ENCODE measurements around the gene ATP5F1E. TPM values are rescaled to one million over a fixed set of nuclear protein-coding genes. Genes with fewer than 3 reads are reported as not detected.

The ATP5F1E gene
- total RNA-seq, 1 experiment from 2014 or later = 41.1 TPM

DNA sequence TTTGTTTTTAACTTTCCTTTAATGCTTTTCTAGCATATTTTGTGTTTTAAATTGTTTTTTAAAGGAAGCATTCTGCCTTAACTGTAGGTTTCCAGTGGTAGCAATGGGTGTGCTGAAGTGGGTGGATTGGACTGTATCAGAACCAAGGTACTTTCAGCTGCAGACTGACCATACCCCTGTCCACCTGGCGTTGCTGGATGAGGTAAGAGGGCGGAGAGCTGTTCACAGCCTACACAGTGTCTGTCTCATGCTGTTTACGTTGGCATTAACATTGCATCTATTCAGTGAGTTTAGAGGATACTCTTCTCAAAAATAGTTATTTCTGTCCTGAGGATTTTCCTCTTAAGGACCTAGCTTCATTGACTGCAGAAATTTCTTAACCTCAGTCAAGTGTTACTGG is 39.2 kb downstream of the ATP5F1E start (continued):
- TF ChIP-seq, protein P1, sequence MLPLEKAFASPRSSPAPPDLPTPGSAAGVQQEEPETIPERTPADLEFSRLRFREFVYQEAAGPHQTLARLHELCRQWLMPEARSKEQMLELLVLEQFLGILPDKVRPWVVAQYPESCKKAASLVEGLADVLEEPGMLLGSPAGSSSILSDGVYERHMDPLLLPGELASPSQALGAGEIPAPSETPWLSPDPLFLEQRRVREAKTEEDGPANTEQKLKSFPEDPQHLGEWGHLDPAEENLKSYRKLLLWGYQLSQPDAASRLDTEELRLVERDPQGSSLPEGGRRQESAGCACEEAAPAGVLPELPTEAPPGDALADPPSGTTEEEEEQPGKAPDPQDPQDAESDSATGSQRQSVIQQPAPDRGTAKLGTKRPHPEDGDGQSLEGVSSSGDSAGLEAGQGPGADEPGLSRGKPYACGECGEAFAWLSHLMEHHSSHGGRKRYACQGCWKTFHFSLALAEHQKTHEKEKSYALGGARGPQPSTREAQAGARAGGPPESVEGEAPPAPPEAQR (CRISPR knock-in tag; IDR thresholded peaks at IDR 0.05) = no peak
- TF ChIP-seq, protein P2, sequence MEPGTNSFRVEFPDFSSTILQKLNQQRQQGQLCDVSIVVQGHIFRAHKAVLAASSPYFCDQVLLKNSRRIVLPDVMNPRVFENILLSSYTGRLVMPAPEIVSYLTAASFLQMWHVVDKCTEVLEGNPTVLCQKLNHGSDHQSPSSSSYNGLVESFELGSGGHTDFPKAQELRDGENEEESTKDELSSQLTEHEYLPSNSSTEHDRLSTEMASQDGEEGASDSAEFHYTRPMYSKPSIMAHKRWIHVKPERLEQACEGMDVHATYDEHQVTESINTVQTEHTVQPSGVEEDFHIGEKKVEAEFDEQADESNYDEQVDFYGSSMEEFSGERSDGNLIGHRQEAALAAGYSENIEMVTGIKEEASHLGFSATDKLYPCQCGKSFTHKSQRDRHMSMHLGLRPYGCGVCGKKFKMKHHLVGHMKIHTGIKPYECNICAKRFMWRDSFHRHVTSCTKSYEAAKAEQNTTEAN (CRISPR knock-in tag; IDR thresholded peaks at IDR 0.05) = no peak
- TF ChIP-seq FOXP1 (CRISPR knock-in tag; IDR thresholded peaks at IDR 0.05; ENCODE audit: borderline replicate concordance) (no peak), ZBTB21 (CRISPR knock-in tag; IDR thresholded peaks at IDR 0.05; ENCODE audit: borderline replicate concordance) (no peak), SMAD4 (CRISPR knock-in tag; IDR thresholded peaks at IDR 0.05) (no peak), CBFB (CRISPR knock-in tag; IDR thresholded peaks at IDR 0.05; ENCODE audit: low read depth) (no peak), ZNF121 (CRISPR knock-in tag; IDR thresholded peaks at IDR 0.05) (no peak)
- TF ChIP-seq, protein P3, sequence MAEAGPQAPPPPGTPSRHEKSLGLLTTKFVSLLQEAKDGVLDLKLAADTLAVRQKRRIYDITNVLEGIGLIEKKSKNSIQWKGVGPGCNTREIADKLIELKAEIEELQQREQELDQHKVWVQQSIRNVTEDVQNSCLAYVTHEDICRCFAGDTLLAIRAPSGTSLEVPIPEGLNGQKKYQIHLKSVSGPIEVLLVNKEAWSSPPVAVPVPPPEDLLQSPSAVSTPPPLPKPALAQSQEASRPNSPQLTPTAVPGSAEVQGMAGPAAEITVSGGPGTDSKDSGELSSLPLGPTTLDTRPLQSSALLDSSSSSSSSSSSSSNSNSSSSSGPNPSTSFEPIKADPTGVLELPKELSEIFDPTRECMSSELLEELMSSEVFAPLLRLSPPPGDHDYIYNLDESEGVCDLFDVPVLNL (CRISPR knock-in tag; IDR thresholded peaks at IDR 0.05; ENCODE audit: borderline replicate concordance, low read depth) = no peak

DNA sequence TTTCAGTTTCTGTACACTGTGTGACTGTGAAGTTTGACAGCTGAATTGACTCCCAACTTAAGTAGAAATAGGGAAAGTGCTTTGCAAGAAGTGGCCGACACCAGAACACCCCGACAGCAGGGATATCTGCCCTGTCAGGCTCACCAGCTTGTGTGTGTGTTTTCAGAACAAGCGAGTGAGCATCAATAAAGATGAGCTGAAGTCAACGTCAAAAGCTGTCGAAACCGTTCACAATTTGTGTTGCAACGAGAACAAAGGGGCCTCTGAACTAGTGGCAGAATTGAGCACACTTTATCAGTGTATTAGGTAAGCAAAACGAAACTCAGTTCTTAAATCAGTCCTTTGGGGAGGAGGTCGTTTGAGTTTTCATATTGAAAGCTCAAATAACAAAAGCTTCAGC is 40.4 kb downstream of the ATP5F1E start:
- ChIA-PET CTCF (no interaction called here), POLR2A (no interaction called here)
- H3K4me3 Mint-ChIP-seq = no peak overlapping the region
- no peaks in the 10 kb centered on the region for H3K27me3 Mint-ChIP-seq (ENCODE audit: low read depth)
- H3K4me1 Mint-ChIP-seq = no peaks in the 10 kb centered on the region
- no peak overlapping the region for H3K27ac Mint-ChIP-seq
- H3K36me3 Mint-ChIP-seq = peaks cover 87% of the 10 kb centered on the region
- TF ChIP-seq, protein P4, sequence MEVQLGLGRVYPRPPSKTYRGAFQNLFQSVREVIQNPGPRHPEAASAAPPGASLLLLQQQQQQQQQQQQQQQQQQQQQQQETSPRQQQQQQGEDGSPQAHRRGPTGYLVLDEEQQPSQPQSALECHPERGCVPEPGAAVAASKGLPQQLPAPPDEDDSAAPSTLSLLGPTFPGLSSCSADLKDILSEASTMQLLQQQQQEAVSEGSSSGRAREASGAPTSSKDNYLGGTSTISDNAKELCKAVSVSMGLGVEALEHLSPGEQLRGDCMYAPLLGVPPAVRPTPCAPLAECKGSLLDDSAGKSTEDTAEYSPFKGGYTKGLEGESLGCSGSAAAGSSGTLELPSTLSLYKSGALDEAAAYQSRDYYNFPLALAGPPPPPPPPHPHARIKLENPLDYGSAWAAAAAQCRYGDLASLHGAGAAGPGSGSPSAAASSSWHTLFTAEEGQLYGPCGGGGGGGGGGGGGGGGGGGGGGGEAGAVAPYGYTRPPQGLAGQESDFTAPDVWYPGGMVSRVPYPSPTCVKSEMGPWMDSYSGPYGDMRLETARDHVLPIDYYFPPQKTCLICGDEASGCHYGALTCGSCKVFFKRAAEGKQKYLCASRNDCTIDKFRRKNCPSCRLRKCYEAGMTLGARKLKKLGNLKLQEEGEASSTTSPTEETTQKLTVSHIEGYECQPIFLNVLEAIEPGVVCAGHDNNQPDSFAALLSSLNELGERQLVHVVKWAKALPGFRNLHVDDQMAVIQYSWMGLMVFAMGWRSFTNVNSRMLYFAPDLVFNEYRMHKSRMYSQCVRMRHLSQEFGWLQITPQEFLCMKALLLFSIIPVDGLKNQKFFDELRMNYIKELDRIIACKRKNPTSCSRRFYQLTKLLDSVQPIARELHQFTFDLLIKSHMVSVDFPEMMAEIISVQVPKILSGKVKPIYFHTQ (CRISPR knock-in tag; IDR thresholded peaks at IDR 0.05) = no peak
- TF ChIP-seq CREB1 (CRISPR knock-in tag; IDR thresholded peaks at IDR 0.05) (no peak), NFE2L1 (CRISPR knock-in tag; IDR thresholded peaks at IDR 0.05) (no peak), SMAD4 (CRISPR knock-in tag; IDR thresholded peaks at IDR 0.05) (no peak), JAZF1 (CRISPR knock-in tag; IDR thresholded peaks at IDR 0.05) (no peak), IRF2 (CRISPR knock-in tag; IDR thresholded peaks at IDR 0.05; ENCODE audit: borderline replicate concordance, low read depth) (no peak), PRRX2 (CRISPR knock-in tag; IDR thresholded peaks at IDR 0.05) (no peak), ZNF232 (CRISPR knock-in tag; IDR thresholded peaks at IDR 0.05) (no peak)
- TF ChIP-seq, protein P5, sequence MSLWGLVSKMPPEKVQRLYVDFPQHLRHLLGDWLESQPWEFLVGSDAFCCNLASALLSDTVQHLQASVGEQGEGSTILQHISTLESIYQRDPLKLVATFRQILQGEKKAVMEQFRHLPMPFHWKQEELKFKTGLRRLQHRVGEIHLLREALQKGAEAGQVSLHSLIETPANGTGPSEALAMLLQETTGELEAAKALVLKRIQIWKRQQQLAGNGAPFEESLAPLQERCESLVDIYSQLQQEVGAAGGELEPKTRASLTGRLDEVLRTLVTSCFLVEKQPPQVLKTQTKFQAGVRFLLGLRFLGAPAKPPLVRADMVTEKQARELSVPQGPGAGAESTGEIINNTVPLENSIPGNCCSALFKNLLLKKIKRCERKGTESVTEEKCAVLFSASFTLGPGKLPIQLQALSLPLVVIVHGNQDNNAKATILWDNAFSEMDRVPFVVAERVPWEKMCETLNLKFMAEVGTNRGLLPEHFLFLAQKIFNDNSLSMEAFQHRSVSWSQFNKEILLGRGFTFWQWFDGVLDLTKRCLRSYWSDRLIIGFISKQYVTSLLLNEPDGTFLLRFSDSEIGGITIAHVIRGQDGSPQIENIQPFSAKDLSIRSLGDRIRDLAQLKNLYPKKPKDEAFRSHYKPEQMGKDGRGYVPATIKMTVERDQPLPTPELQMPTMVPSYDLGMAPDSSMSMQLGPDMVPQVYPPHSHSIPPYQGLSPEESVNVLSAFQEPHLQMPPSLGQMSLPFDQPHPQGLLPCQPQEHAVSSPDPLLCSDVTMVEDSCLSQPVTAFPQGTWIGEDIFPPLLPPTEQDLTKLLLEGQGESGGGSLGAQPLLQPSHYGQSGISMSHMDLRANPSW (CRISPR knock-in tag; conservative IDR thresholded peaks at IDR 0.05; ENCODE audit: low read depth) = no peak
- TF ChIP-seq, protein P6, sequence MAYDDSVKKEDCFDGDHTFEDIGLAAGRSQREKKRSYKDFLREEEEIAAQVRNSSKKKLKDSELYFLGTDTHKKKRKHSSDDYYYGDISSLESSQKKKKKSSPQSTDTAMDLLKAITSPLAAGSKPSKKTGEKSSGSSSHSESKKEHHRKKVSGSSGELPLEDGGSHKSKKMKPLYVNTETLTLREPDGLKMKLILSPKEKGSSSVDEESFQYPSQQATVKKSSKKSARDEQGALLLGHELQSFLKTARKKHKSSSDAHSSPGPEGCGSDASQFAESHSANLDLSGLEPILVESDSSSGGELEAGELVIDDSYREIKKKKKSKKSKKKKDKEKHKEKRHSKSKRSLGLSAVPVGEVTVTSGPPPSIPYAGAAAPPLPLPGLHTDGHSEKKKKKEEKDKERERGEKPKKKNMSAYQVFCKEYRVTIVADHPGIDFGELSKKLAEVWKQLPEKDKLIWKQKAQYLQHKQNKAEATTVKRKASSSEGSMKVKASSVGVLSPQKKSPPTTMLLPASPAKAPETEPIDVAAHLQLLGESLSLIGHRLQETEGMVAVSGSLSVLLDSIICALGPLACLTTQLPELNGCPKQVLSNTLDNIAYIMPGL (CRISPR knock-in tag; IDR thresholded peaks at IDR 0.05) = no peak
- TF ChIP-seq, protein P7, sequence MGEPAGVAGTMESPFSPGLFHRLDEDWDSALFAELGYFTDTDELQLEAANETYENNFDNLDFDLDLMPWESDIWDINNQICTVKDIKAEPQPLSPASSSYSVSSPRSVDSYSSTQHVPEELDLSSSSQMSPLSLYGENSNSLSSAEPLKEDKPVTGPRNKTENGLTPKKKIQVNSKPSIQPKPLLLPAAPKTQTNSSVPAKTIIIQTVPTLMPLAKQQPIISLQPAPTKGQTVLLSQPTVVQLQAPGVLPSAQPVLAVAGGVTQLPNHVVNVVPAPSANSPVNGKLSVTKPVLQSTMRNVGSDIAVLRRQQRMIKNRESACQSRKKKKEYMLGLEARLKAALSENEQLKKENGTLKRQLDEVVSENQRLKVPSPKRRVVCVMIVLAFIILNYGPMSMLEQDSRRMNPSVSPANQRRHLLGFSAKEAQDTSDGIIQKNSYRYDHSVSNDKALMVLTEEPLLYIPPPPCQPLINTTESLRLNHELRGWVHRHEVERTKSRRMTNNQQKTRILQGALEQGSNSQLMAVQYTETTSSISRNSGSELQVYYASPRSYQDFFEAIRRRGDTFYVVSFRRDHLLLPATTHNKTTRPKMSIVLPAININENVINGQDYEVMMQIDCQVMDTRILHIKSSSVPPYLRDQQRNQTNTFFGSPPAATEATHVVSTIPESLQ (CRISPR knock-in tag; IDR thresholded peaks at IDR 0.05) = no peak
- H3K9me3 Mint-ChIP-seq = no peaks in the 10 kb centered on the region
- ATAC-seq (no peak), DNase-seq (ENCODE audit: low spot score) (no peak)
